OCI-LY7 (cell line): Measurements from ENCODE around the gene MAP3K14. TPM values are rescaled to one million over a fixed set of nuclear protein-coding genes. Genes with fewer than 3 reads are reported as not detected.

ENCODE experiments used
- BruUV-seq: library from RNA; stranded (reverse); fragments of 400-500 nt; replicated peaks from 2 replicates; lab custom pipeline; 2021; lab: Mats Ljungman, UMichigan
- CTCF ChIA-PET: fragments of 300-600 bp; sonication (Branson Sonifier 250); formaldehyde crosslinking; loops from one replicate; lab custom pipeline; 2022; ENCODE audit warnings: antibody characterized with exemption; ENCODE audit not compliant: unreplicated experiment; lab: Charles Lee
- POLR2A ChIA-PET: fragments of 300-600 bp; sonication (Branson Sonifier 250); formaldehyde crosslinking; loops from one replicate; lab custom pipeline; 2022; ENCODE audit warnings: antibody characterized with exemption; lab: Charles Lee
- DNase-seq: peaks from one replicate; pipeline ENCODE4 v3.0.0-alpha.2; 2015; ENCODE audit warnings: low spot score
- H2AFZ ChIP-seq: fragments of 200-600 bp; sonication (generic), shearing (Covaris generic); 2 replicates; pipeline ENCODE4 v1.6.1; 2014; ENCODE audit warnings: mild to moderate bottlenecking, antibody characterized with exemption, low read length, moderate library complexity
- H3K27ac ChIP-seq: fragments of 200-600 bp; sonication (generic); 2 replicates; pipeline ENCODE4 v1.5.1; 2014; ENCODE audit warnings: mixed run types, low read depth, mild to moderate bottlenecking, moderate library complexity, low read length, inconsistent platforms; ENCODE audit not compliant: poor library complexity, severe bottlenecking
- H3K36me3 ChIP-seq: fragments of 200-600 bp; sonication (generic); 2 replicates; pipeline ENCODE4 v1.6.1; 2014; ENCODE audit warnings: mild to moderate bottlenecking, antibody characterized with exemption, low read length, moderate library complexity, mixed read lengths; ENCODE audit not compliant: insufficient read depth
- H3K4me1 ChIP-seq: fragments of 200-600 bp; sonication (generic); 2 replicates; pipeline ENCODE4 v1.5.1; 2014; ENCODE audit warnings: mild to moderate bottlenecking, low read length; ENCODE audit not compliant: insufficient read depth, poor library complexity, severe bottlenecking
- H3K4me2 ChIP-seq: fragments of 200-600 bp; sonication (generic); 2 replicates; pipeline ENCODE4 v1.6.1; 2014; ENCODE audit warnings: mild to moderate bottlenecking, low read length
- H3K4me3 ChIP-seq: fragments of 200-600 bp; sonication (generic); 2 replicates; pipeline ENCODE4 v1.5.1; 2014; ENCODE audit warnings: mild to moderate bottlenecking, low read depth, low read length; ENCODE audit not compliant: poor library complexity, severe bottlenecking
- H3K79me2 ChIP-seq: fragments of 200-600 bp; sonication (generic); 2 replicates; pipeline ENCODE4 v1.6.1; 2016; ENCODE audit warnings: low read depth, mild to moderate bottlenecking, low read length, moderate library complexity, mixed read lengths; ENCODE audit not compliant: insufficient read depth
- H3K9me2 ChIP-seq: fragments of 200-600 bp; sonication (generic); 2 replicates; pipeline ENCODE4 v1.6.1; 2016; ENCODE audit warnings: mild to moderate bottlenecking, low read length, mixed read lengths; ENCODE audit not compliant: insufficient read depth
- H3K9me3 ChIP-seq: fragments of 200-600 bp; sonication (generic); 2 replicates; pipeline ENCODE4 v1.6.1; 2014; ENCODE audit warnings: mild to moderate bottlenecking, mixed run types, low read length, mixed read lengths
- H4K20me1 ChIP-seq: fragments of 200-600 bp; sonication (generic); 2 replicates; pipeline ENCODE4 v1.6.1; 2014; ENCODE audit warnings: mild to moderate bottlenecking, antibody characterized with exemption, low read length, moderate library complexity, mixed read lengths; ENCODE audit not compliant: insufficient read depth
- EZH2phosphoT487 ChIP-seq: fragments of 200-600 bp; sonication (generic); IDR thresholded peaks from 2 replicates; pipeline ENCODE4 v1.6.1; 2018; ENCODE audit warnings: low read depth, borderline replicate concordance, mild to moderate bottlenecking, mixed run types, antibody characterized with exemption, low read length, moderate library complexity, mixed read lengths
- intact Hi-C: fragments of 100-400 bp; cut with micrococcal nuclease; formaldehyde crosslinking; loops from one replicate; pipeline ENCODE4 v1.10.0; 2022; ENCODE audit not compliant: unreplicated experiment
- total RNA-seq, 2 experiments: library from RNA; depleted of rRNA in 1 of 2; stranded (reverse); fragments of >200 nt in 1 of 2; shearing (Covaris generic) in 1 of 2; gene quantifications; 2 replicates each; pipeline ENCODE4 v1.2.3, GENCODE V29; 2014 to 2022
- TF ChIP-seq, protein P1 (sequence below): fragments of 200-600 bp; sonication (generic); conservative IDR thresholded peaks from 2 replicates; pipeline ENCODE4 v1.5.1; 2014; ENCODE audit warnings: mild to moderate bottlenecking, antibody characterized with exemption, low read length, moderate library complexity, mixed read lengths

MAP3K14 gene
- total RNA-seq, 2 experiments from 2014 or later = 12.3 to 21.2 TPM

DNA sequence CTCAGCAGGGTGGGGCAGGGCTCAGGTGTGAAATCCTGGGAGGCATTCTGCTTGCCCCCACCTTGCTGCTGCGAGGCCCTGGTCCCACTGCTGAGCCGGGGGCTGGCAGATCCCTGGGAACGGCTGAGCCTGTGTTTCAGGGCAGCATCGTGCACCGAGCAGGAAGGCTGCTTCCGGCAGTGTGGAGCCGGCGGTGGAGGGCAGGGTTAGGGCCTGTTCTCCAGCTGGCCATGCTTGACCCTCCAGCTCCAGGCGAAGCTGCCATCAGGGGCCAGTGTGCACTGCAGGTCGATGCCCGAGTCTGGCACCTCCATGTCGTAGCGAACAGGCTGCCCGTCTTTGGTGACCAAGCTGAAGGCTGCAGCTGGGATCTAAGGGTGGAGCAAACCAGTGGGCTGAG lies 52.4 kb downstream of the MAP3K14 start:
- CTCF ChIA-PET = no interaction called here
- POLR2A ChIA-PET = no interaction called here
- Histone ChIP-seq H3K4me2 (no peak overlapping the region), H3K9me2 (no peaks in the 10 kb centered on the region), H3K36me3 (peaks cover 50% of the 10 kb centered on the region), H4K20me1 (no peaks in the 10 kb centered on the region), H2AFZ (no peak overlapping the region), H3K4me3 (no peak overlapping the region), H3K79me2 (no peaks in the 10 kb centered on the region), H3K27ac (no peak overlapping the region), H3K9me3 (no peaks in the 10 kb centered on the region), H3K4me1 (peaks cover 19% of the 10 kb centered on the region)
- intact Hi-C loops = no loop called here
- no TSS peak for BruUV-seq
- no peak for TF ChIP-seq EZH2phosphoT487
- TF ChIP-seq, protein P1, sequence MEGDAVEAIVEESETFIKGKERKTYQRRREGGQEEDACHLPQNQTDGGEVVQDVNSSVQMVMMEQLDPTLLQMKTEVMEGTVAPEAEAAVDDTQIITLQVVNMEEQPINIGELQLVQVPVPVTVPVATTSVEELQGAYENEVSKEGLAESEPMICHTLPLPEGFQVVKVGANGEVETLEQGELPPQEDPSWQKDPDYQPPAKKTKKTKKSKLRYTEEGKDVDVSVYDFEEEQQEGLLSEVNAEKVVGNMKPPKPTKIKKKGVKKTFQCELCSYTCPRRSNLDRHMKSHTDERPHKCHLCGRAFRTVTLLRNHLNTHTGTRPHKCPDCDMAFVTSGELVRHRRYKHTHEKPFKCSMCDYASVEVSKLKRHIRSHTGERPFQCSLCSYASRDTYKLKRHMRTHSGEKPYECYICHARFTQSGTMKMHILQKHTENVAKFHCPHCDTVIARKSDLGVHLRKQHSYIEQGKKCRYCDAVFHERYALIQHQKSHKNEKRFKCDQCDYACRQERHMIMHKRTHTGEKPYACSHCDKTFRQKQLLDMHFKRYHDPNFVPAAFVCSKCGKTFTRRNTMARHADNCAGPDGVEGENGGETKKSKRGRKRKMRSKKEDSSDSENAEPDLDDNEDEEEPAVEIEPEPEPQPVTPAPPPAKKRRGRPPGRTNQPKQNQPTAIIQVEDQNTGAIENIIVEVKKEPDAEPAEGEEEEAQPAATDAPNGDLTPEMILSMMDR = no peak
- DNase-seq = no peak

DNA sequence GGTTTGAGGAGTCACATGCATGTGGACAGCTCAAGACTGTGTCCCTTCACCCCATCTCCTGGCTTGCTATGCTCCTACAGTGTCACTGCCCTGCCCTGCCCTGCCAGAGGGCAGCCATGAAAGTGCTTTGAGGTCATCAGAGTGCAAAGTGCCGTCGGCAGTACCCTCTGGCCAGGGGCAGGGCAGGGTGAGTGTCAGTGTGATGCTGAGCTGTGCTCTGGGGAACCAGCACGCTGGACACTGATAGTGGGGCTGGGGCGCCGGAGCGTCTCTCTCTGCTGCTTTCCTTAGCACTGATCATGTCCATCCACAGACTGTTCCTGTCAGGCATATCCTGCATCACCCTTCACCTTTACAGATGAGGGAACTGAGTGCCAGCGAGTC lies 53.4 kb downstream of the MAP3K14 start:
- no peak for DNase-seq
- no peaks in the 10 kb centered on the region for H4K20me1 ChIP-seq
- H3K9me2 ChIP-seq = no peaks in the 10 kb centered on the region
- no peak overlapping the region for H2AFZ ChIP-seq
- H3K4me1 ChIP-seq = peaks cover 19% of the 10 kb centered on the region
- no peak overlapping the region for H3K27ac ChIP-seq
- no TSS peak for BruUV-seq
- intact Hi-C loops = no loop called here
- H3K36me3 ChIP-seq = peaks cover 41% of the 10 kb centered on the region
- ChIA-PET CTCF (no interaction called here), POLR2A (no interaction called here)
- no peak overlapping the region for H3K4me2 ChIP-seq
- no peaks in the 10 kb centered on the region for H3K79me2 ChIP-seq
- no peaks in the 10 kb centered on the region for H3K9me3 ChIP-seq
- H3K4me3 ChIP-seq = no peak overlapping the region
- TF ChIP-seq EZH2phosphoT487 = no peak
- TF ChIP-seq, protein P1 = no peak

DNA sequence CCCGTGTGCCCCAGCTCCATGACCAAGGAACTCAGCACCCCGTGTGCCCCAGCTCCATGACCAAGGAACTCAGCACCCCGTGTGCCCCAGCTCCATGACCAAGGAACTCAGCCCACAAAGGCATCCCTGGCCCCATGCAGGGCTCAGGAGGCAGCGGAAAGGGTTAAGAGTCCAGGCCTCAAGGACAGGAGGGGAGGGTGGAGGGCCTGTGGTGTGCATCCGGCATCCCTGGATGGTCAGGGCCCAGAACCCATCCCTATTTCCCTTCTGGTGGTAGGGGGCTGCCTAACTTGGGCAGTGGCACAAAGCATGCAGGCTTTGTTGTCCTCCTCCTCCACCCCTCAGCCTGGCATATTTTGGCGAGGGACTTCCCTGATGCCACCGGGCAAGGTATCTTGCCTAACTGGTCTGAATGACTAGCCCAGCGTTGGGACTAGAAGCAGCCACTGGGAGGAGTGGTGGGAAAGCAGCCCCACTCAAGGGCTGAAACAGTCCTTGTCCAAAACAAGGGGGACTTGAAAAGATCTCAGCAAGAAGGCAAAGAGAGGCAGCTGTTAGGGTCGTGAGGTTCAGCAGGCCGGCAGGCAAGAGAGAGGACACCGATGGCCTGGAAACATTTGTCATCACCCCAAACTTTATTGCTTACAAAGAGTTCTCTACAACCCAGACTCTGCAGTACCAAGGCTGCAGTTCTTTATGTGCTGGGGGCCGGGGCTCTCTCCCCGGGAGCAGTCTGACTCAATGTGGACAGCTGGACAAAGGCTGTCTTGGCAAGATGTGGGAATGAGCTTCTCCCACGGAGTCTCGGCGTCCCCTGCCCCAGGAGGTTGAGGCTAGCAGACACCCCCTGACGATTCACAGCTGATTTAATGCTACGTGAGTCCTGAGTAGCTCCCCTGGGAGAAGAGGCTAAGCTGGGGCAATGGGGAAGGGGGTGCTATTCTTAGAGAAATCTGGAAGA lies 54.0 kb downstream of the MAP3K14 start:
- Histone ChIP-seq H3K9me3 (no peaks in the 10 kb centered on the region), H3K4me2 (peak overlapping the region; percentile 66), H2AFZ (no peak overlapping the region), H3K79me2 (no peaks in the 10 kb centered on the region), H3K27ac (no peak overlapping the region), H3K36me3 (peaks cover 37% of the 10 kb centered on the region), H3K4me3 (peak overlapping the region; percentile 59), H4K20me1 (no peaks in the 10 kb centered on the region), H3K4me1 (peaks cover 19% of the 10 kb centered on the region), H3K9me2 (no peaks in the 10 kb centered on the region)
- ChIA-PET POLR2A (no interaction called here), CTCF (no interaction called here)
- intact Hi-C loops = no loop called here
- no peak for DNase-seq
- TF ChIP-seq, protein P1 = no peak
- TF ChIP-seq EZH2phosphoT487 = no peak
- no TSS peak for BruUV-seq
